Stimulated activated naive CD8-positive, alpha-beta T cell treated with anti-CD3 and anti-CD28 coated beads, Interleukin-15, Interleukin-2, amounts not matched to agents 100 ng/mL and 50 ng/mL, for 24 hours (primary cell): ENCODE data around the gene COA7.

ENCODE experiments used
- H3K27ac Mint-ChIP-seq: one replicate; pipeline ENCODE4 v1.8.0; 2021; ENCODE audit warnings: mild to moderate bottlenecking, mixed read lengths
- H3K27me3 Mint-ChIP-seq: one replicate; pipeline ENCODE4 v1.8.0; 2021; ENCODE audit warnings: mixed read lengths
- H3K36me3 Mint-ChIP-seq: one replicate; pipeline ENCODE4 v1.8.0; 2021; ENCODE audit warnings: low read depth, mixed read lengths
- H3K4me1 Mint-ChIP-seq: one replicate; pipeline ENCODE4 v1.8.0; 2021; ENCODE audit warnings: low read depth, mixed read lengths
- H3K4me3 Mint-ChIP-seq: one replicate; pipeline ENCODE4 v1.8.0; 2021; ENCODE audit warnings: mild to moderate bottlenecking, mixed read lengths
- H3K9me3 Mint-ChIP-seq: one replicate; pipeline ENCODE4 v1.8.0; 2021; ENCODE audit warnings: mixed read lengths

The COA7 gene

DNA sequence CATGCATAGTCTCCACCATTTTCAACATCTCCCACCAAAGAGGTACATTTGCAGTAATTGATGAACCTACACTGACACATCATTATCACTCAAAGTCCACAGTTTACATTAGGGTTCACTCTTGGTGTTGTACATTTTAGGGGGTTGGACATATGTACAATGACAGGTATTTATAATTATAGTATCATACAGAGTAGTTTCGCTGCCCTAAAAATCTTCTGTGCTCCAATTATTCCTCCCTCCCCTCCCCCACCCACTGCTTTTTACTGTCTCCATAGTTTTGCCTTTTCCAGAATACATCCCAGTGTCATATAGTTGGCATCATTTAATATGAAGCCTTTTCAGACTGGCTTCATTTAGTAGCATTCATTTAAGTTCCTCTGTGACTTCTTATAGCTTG is 13.6 kb downstream of the COA7 start:
- Mint-ChIP-seq H3K36me3 (peaks cover 48% of the 10 kb centered on the region), H3K27me3 (no peaks in the 10 kb centered on the region), H3K27ac (no peak overlapping the region), H3K4me3 (no peak overlapping the region), H3K9me3 (no peaks in the 10 kb centered on the region), H3K4me1 (peaks cover 15% of the 10 kb centered on the region)

DNA sequence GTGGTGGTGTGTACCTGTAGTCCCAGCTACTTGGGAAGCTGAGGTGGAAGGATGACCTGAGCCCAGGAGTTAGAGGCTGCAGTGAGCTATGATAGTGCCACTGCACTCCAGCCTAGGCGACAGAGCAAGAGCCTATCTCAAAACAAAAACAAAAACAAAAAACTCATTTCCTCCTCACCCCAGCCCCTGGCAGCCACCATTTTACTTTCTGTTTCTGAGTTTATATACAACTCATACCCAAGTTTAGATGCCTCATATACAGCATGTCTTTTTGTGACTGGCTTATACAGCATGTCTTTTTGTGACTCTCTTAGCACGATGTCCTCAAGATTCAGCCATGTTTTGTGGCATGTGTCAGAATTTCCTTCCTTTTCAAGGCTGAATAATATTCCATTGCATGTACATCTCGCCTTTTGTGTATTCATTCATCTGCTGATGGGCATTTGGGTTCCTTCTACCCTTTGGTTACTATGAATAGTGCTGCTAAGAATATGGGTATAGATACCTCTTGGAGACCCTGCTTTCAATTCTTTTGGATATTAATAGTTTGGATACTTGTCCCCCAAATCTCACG is 14.7 kb downstream of the COA7 start:
- no peak overlapping the region for H3K27ac Mint-ChIP-seq
- no peaks in the 10 kb centered on the region for H3K9me3 Mint-ChIP-seq
- no peak overlapping the region for H3K4me3 Mint-ChIP-seq
- H3K27me3 Mint-ChIP-seq = no peaks in the 10 kb centered on the region
- H3K4me1 Mint-ChIP-seq = peaks cover 15% of the 10 kb centered on the region
- H3K36me3 Mint-ChIP-seq = peaks cover 39% of the 10 kb centered on the region

DNA sequence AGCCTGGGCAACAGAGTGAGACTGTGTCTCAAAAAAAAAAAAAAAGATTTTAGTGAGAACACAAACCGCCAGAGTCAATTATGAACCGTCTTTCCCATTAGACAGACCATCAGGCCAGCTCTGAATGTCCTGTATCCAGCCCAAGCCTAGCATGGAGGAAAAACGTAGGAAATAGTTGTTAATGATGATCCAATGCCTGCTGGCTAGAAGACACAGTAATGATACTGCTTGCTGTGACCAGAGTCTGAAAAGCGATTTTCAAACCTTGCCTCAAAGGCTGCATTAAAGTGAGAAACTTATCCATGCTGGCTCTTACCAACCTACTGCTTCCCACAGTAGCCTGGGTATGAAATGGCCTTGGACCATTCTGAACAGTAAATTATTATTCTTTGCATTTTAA is 17.0 kb downstream of the COA7 start:
- peaks cover 3% of the 10 kb centered on the region for H3K4me1 Mint-ChIP-seq
- H3K4me3 Mint-ChIP-seq = no peak overlapping the region
- H3K36me3 Mint-ChIP-seq = peaks cover 21% of the 10 kb centered on the region
- no peaks in the 10 kb centered on the region for H3K9me3 Mint-ChIP-seq
- no peaks in the 10 kb centered on the region for H3K27me3 Mint-ChIP-seq
- no peak overlapping the region for H3K27ac Mint-ChIP-seq

DNA sequence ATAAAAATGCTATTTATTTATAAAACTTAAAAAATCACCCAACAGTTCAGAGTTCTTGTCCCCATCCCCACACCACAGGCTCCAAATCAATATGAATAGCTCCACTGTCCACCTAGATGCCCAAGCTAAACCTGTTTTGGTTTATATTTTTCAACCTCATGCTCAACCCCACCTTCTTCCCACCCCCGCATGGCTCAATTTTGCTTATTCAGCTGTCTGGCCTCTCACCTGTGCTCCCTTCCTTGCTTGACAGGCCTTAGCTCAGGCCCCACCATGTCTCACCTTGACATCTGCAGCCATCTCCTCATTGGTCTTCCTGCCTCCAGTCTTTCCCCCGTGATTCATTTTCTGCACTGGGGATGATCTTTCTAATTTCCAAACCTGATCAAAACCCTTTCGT is 17.8 kb downstream of the COA7 start:
- Mint-ChIP-seq H3K27me3 (no peaks in the 10 kb centered on the region), H3K36me3 (peaks cover 17% of the 10 kb centered on the region), H3K4me1 (no peaks in the 10 kb centered on the region), H3K27ac (no peak overlapping the region), H3K4me3 (no peak overlapping the region), H3K9me3 (no peaks in the 10 kb centered on the region)

DNA sequence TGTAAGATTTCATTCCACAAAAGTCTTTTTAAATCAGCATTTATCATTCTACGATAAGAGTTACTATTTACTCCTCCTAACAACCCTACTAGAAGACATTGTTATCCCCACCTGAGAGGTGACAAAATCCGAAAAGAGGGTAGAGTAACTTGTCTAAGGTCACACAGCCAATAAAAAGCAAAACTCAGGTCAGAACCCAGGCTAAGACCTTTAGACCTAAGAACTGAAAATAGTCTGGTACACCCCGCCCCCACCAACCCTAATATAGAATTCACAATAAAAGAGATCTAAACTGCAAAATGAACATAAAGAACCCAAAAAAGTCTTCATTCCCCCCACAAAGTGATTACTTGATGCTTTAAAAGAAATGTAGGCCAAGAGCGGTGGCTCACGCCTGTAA is 18.6 kb downstream of the COA7 start:
- H3K27ac Mint-ChIP-seq = no peak overlapping the region

DNA sequence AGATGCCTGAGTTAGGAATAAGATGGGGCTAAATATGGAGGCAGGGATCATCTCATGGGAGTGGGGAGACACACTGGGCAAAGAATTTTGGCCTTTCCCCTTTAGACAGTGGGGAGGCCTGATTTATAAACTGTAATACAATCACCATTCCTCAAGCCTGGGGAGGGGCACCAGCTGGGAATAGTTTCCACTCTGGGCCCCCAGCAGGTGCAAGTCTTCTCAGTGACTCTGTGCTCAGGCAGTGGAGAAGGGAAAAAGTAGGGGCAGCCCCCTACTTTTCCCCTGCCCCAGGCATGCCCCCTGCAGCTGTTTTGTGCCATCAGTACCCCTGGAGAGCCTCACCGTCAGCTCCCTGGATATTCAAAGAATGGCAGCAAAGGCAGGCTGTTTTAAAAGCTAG is 19.1 kb downstream of the COA7 start:
- Mint-ChIP-seq H3K27ac (no peak overlapping the region), H3K27me3 (no peaks in the 10 kb centered on the region), H3K4me3 (no peak overlapping the region), H3K9me3 (no peaks in the 10 kb centered on the region), H3K4me1 (peaks cover 6% of the 10 kb centered on the region), H3K36me3 (peaks cover 7% of the 10 kb centered on the region)

More for the DNA sequence above, 18.6 kb downstream of the COA7 start:
- Mint-ChIP-seq H3K27me3 (no peaks in the 10 kb centered on the region), H3K4me1 (peaks cover 5% of the 10 kb centered on the region), H3K9me3 (no peaks in the 10 kb centered on the region), H3K36me3 (peaks cover 10% of the 10 kb centered on the region), H3K4me3 (no peak overlapping the region)

DNA sequence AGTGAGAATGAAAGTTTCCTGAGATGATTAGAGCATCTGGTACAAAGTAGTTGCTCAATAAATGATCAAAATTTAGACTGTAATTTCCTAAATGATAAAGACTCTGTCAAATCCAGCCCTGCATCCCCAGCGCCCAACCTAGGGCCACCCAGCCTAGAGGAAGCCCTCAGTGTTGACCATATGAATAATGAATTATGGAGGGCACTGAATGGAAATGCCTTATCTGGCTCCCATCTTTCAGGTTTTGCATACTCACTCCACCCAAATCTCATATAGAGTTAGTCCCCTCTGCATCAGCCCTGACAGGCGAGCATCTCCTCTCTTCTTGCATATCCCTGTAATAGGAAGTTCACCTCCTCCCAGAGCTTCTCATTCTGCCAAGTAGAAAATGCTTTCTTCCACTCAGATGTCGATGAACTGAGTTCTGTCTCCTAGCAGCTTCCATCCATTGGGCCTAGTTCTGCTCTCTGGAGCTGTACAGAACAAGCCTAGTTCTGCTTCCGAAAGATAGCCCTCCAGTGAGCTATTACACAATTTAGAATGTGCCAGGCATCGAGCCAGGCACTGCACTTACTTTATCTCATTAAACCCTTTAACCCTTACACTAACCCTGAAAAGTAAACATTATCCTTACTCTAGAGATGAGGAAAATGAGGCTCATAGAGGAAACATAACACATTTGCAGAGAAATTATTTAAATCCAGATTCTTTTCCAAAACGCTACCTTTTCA is 20.9 kb downstream of the COA7 start:
- no peaks in the 10 kb centered on the region for H3K9me3 Mint-ChIP-seq
- no peak overlapping the region for H3K27ac Mint-ChIP-seq

DNA sequence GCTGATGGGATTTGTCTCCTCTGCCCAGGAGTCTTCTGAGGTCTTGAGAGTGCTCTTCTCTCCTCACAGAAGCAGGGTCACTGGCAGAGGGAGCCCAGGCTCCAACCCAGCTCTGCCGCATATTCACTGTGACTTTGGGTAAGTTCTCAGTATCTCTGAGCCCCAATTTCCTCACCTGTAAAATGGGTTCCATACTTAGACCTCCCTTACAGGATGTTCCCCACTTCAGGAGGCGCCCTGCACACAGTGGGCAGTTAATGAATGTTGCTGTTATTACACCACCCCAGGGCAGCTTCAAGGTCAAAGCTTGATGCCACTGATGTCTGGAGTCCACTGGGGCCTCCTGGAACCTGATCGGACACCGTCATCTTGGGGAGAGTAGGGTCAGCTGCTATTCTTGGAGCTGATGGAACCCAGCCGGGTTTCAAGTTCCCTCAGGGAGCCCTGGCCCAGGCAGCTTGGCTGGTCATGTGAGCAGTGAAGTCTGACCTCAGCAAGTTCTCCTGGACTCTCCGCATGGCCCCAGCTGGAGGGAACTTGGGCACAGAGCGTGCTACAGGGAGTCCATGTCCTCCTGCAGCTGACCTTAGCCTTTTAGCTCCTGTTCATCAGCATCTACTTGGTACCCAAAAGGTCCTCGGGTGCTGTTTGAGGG is 21.8 kb downstream of the COA7 start:
- Mint-ChIP-seq H3K4me1 (peaks cover 6% of the 10 kb centered on the region), H3K27ac (no peak overlapping the region), H3K27me3 (no peaks in the 10 kb centered on the region), H3K36me3 (no peaks in the 10 kb centered on the region), H3K9me3 (no peaks in the 10 kb centered on the region), H3K4me3 (no peak overlapping the region)

More for the DNA sequence above, 20.9 kb downstream of the COA7 start:
- Mint-ChIP-seq H3K27me3 (no peaks in the 10 kb centered on the region), H3K4me1 (peaks cover 6% of the 10 kb centered on the region), H3K36me3 (no peaks in the 10 kb centered on the region), H3K4me3 (no peak overlapping the region)

DNA sequence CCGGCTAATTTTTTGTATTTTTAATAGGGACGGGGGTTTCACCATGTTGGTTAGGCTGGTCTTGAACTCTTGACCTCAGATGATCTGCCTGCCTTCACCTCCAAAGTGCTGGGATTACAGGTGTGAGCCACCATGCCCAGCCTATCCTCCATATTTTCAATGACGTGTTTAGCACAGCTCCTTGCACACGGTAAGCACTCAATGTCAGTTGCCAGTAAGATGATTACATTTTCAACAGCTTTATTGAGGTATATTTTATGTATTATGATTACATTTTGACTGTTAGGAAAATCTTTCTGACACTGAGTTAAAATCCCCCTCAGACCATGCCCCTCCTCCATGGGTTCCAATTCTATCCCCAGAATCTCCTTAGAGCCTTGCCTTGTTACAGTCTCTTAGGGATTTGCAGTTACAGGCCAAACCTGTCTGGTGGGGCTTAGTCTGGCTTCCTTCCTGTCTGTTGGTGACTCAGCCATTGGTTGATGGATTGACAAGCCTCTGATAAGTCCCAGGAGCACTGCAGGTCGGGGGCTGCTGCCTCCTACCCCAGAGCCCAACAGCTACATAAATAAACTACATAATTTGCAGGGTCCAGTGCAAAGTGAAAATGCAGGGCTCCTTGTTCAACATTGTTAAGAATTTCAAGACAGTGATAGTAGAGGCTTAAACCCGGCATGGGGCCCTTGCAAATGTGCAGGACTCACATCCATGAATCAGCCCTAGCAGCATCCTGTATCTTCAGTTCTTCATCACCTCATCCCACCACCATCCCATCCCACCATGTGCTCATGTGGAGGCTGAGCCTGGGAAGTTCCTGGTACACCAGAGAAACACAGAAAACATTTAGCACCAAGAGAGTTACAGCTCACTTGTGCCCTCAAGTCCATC is 23.4 kb downstream of the COA7 start:
- H3K36me3 Mint-ChIP-seq = peaks cover 4% of the 10 kb centered on the region
- no peaks in the 10 kb centered on the region for H3K9me3 Mint-ChIP-seq
- no peak overlapping the region for H3K27ac Mint-ChIP-seq
- H3K4me1 Mint-ChIP-seq = peaks cover 14% of the 10 kb centered on the region
- no peaks in the 10 kb centered on the region for H3K27me3 Mint-ChIP-seq
- H3K4me3 Mint-ChIP-seq = no peak overlapping the region

DNA sequence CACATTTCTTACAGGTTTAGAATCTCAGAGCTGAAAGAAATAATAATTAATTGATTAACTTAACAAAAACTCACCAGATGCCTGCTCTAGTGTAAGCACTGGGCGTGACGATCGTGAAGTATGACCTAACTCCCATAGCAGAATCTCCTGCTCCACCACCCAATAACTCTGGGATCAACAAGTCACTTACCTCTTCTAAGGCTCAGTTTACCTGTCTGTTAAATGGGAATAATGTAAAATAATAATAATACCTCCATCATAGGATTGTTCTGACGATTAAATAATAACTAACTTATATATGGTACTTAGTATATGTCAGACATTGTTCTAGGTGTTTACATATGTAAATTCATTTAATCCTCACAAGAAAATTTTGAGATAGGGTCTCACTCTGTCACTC is 24.6 kb downstream of the COA7 start:
- Mint-ChIP-seq H3K4me1 (peaks cover 14% of the 10 kb centered on the region), H3K9me3 (no peaks in the 10 kb centered on the region), H3K36me3 (peaks cover 4% of the 10 kb centered on the region), H3K27me3 (no peaks in the 10 kb centered on the region), H3K27ac (no peak overlapping the region), H3K4me3 (no peak overlapping the region)

DNA sequence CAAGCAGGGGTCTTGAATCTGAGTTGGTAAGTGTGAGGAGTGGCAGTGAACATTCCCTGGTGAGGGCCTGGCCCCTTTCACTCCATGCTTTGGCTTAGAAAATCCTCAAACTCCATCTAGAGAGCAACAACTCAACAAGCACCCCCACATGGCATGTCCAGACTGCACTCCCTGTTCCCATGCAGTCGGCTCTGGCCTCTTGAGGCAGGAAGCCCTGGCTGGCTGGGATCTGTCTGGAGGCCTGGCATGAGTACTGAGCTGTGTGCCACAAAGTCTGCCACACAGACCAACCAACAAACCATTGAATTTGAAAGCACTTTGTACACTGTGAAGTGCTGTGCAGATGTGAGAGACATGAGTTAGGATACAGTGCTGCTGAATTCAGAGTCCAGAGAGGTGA is 25.2 kb downstream of the COA7 start:
- Mint-ChIP-seq H3K4me1 (peaks cover 14% of the 10 kb centered on the region), H3K36me3 (peaks cover 4% of the 10 kb centered on the region), H3K27ac (no peak overlapping the region), H3K4me3 (no peak overlapping the region), H3K9me3 (no peaks in the 10 kb centered on the region), H3K27me3 (no peaks in the 10 kb centered on the region)

DNA sequence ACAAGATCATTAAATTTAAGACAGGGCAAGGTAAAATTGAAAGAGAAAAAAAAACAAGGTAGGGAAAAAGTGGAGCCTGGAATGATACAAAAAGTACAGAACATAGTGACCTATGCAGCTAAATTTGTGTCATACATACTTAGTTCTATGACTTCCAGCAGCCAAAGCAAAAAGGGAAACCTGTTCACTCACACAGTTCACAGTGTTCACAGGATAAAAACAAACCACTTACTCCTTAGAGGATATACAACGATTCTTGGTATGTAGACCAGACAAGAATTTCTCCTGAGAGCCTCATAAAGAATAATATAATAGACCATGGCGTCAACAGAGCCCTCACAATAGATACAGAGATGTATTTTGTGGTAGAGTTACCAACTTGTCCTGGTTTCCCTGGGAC is 27.5 kb downstream of the COA7 start:
- H3K27me3 Mint-ChIP-seq = no peaks in the 10 kb centered on the region
- H3K27ac Mint-ChIP-seq = no peak overlapping the region
- peaks cover 4% of the 10 kb centered on the region for H3K36me3 Mint-ChIP-seq
- peaks cover 14% of the 10 kb centered on the region for H3K4me1 Mint-ChIP-seq
- H3K4me3 Mint-ChIP-seq = no peak overlapping the region
- H3K9me3 Mint-ChIP-seq = no peaks in the 10 kb centered on the region

DNA sequence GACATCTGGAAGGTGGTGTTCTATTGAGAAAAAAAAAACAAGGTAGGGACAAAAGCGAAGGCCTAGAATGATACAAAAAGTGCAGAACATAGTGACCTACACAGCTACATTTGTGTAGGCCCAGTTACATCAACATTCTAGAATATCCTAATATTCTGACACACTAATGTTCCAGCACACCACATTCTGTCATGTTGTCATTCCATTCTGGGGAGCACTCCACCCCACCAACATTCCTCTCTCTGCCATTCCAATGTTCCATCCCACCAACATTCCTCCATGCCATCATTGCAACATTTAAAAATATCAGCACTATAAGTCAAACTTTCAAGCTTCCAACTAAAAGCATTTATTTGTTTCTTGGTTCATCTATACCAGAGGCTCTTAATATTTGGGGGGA is 28.5 kb downstream of the COA7 start:
- no peak overlapping the region for H3K27ac Mint-ChIP-seq
- peaks cover 11% of the 10 kb centered on the region for H3K4me1 Mint-ChIP-seq
- H3K27me3 Mint-ChIP-seq = no peaks in the 10 kb centered on the region
- peaks cover 4% of the 10 kb centered on the region for H3K36me3 Mint-ChIP-seq
- H3K9me3 Mint-ChIP-seq = no peaks in the 10 kb centered on the region
- H3K4me3 Mint-ChIP-seq = no peak overlapping the region

DNA sequence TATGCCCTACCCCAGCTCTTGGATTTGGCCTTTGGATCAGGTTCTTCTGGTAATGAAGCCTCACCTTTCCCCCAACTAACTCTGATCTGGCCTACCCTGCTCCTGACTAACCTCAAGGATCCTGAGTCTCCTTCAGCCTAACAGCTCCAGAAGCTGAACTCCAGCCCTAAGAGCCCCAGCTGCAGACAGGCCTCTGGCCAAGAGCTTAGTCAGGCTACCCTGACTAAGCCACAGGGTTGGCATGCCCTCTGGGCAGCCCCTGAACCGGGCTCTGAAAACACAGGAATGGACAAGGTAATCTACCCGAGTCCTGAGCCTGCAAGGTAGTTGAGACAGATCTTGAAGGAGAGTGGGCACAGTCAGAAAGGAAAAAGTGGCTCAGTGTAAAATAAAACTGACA is 29.4 kb downstream of the COA7 start:
- no peak overlapping the region for H3K27ac Mint-ChIP-seq
- H3K4me3 Mint-ChIP-seq = no peak overlapping the region
- H3K27me3 Mint-ChIP-seq = no peaks in the 10 kb centered on the region
- H3K4me1 Mint-ChIP-seq = peaks cover 8% of the 10 kb centered on the region
- no peaks in the 10 kb centered on the region for H3K9me3 Mint-ChIP-seq
- peaks cover 6% of the 10 kb centered on the region for H3K36me3 Mint-ChIP-seq

DNA sequence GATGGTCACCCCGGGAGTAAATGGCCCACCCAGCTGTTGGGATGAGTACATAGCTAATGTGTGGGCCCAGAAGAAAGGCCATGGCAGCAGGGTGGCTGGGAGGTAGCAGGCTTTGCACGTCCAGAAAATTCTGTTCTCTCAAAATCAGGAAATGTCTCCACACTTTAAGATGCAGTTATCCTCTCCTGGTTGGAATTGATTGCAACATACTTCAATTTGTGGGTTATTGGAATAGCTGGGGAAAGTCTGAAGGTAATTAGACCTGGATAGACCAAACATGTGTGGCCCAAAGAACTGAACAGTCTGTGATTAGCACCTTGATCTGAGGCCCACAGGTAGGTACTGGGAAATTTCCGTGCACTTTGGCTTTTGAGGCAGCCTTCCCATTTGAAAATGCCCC is 30.2 kb downstream of the COA7 start:
- H3K4me1 Mint-ChIP-seq = peaks cover 8% of the 10 kb centered on the region
- no peaks in the 10 kb centered on the region for H3K27me3 Mint-ChIP-seq
- no peak overlapping the region for H3K27ac Mint-ChIP-seq
- peaks cover 7% of the 10 kb centered on the region for H3K36me3 Mint-ChIP-seq
- H3K4me3 Mint-ChIP-seq = no peak overlapping the region
- no peaks in the 10 kb centered on the region for H3K9me3 Mint-ChIP-seq
